Measurements from ENCODE around the gene CXCL13. TPM values are rescaled to one million over a fixed set of nuclear protein-coding genes. Genes with fewer than 3 reads are reported as not detected.

Gene CXCL13
- total RNA-seq, 2 experiments from 2014 or later: 0.44 to 0.62 TPM

- H3K4me1 Mint-ChIP-seq (ENCODE audit: low read depth): peaks cover 42% of the 10 kb centered on the region
Measured at GRCh38 chr4:77582711-77583110, 22.9 kb upstream of the CXCL13 start.

GRCh38 chr4:77586951-77587383, 18.7 kb upstream of the CXCL13 start:
- H3K27me3 Mint-ChIP-seq (ENCODE audit: low read depth): peaks cover 15% of the 10 kb centered on the region
- H3K9me3 Mint-ChIP-seq: no peaks in the 10 kb centered on the region
- CTCF ChIA-PET: interaction anchor here (1.2 to 1.8 kb wide), 6 partner anchors 10 to 120 kb away, joined by 3 to 9 read pairs (median 4); no protein-coding TSS in a partner anchor
- DNase-seq: peak; percentile 87
- no peaks in the 10 kb centered on the region for H3K36me3 Mint-ChIP-seq (ENCODE audit: low read depth)
- intact Hi-C loops (cut with micrococcal nuclease): loop anchor here (1.0 to 10.0 kb wide), 14 partner anchors 8 to 1530 kb away; partner anchors contain the start of genes BMP2K, CCNG2 and MRPL1
- peaks cover 49% of the 10 kb centered on the region for H3K4me1 Mint-ChIP-seq (ENCODE audit: low read depth)
- H3K4me3 Mint-ChIP-seq: peak overlapping the region; percentile 17
- H3K27ac Mint-ChIP-seq: peak overlapping the region; percentile 80

More at GRCh38 chr4:77582711-77583110, 22.9 kb upstream of the CXCL13 start:
- no peak for DNase-seq
- H3K9me3 Mint-ChIP-seq: no peaks in the 10 kb centered on the region
- intact Hi-C loops (cut with micrococcal nuclease): loop anchor here (10.0 kb wide), 1 partner anchor 962 kb away; no protein-coding TSS in a partner anchor
- peak overlapping the region; percentile 13 for H3K27ac Mint-ChIP-seq
- peaks cover 28% of the 10 kb centered on the region for H3K27me3 Mint-ChIP-seq (ENCODE audit: low read depth)
- H3K36me3 Mint-ChIP-seq (ENCODE audit: low read depth): no peaks in the 10 kb centered on the region
- CTCF ChIA-PET: interaction anchor here (1.3 kb wide), 1 partner anchor 13 kb away, joined by 4 read pairs; no protein-coding TSS in a partner anchor
- no peak overlapping the region for H3K4me3 Mint-ChIP-seq

- Mint-ChIP-seq H3K27me3 (ENCODE audit: low read depth) (peaks cover 2% of the 10 kb centered on the region), H3K27ac (no peak overlapping the region), H3K4me3 (no peak overlapping the region), H3K4me1 (ENCODE audit: low read depth) (peaks cover 71% of the 10 kb centered on the region), H3K9me3 (no peaks in the 10 kb centered on the region), H3K36me3 (ENCODE audit: low read depth) (no peaks in the 10 kb centered on the region)
- intact Hi-C loops (cut with micrococcal nuclease): no loop called here
- CTCF ChIA-PET: interaction anchor here (1.4 kb wide), 1 partner anchor 11 kb away, joined by 4 read pairs; no protein-coding TSS in a partner anchor
- DNase-seq: no peak
Measured at GRCh38 chr4:77590482-77590881, 15.1 kb upstream of the CXCL13 start.

GRCh38 chr4:77591532-77591931, 14.1 kb upstream of the CXCL13 start:
- Mint-ChIP-seq H3K9me3 (no peaks in the 10 kb centered on the region), H3K27me3 (ENCODE audit: low read depth) (peaks cover 6% of the 10 kb centered on the region), H3K4me1 (ENCODE audit: low read depth) (peaks cover 71% of the 10 kb centered on the region), H3K36me3 (ENCODE audit: low read depth) (no peaks in the 10 kb centered on the region), H3K4me3 (no peak overlapping the region), H3K27ac (peak overlapping the region; percentile 74)
- no peak for DNase-seq
- intact Hi-C loops (cut with micrococcal nuclease): no loop called here
- CTCF ChIA-PET: interaction anchor here (1.4 to 3.4 kb wide), 2 partner anchors 10 to 11 kb away, joined by 4 to 18 read pairs; no protein-coding TSS in a partner anchor

- Mint-ChIP-seq H3K4me1 (ENCODE audit: low read depth) (peaks cover 56% of the 10 kb centered on the region), H3K4me3 (no peak overlapping the region), H3K27ac (peak overlapping the region; percentile 75), H3K36me3 (ENCODE audit: low read depth) (no peaks in the 10 kb centered on the region), H3K9me3 (no peaks in the 10 kb centered on the region), H3K27me3 (ENCODE audit: low read depth) (peaks cover 8% of the 10 kb centered on the region)
- DNase-seq: no peak
- intact Hi-C loops (cut with micrococcal nuclease): loop anchor here (1.0 kb wide), 1 partner anchor 12 kb away; no protein-coding TSS in a partner anchor
- CTCF ChIA-PET: interaction anchor here (0.8 to 3.4 kb wide), 8 partner anchors 9 to 240 kb away, joined by 3 to 18 read pairs (median 3); no protein-coding TSS in a partner anchor
Measured at GRCh38 chr4:77593101-77593500, 12.5 kb upstream of the CXCL13 start.

- intact Hi-C loops (cut with micrococcal nuclease): loop anchor here (1.0 to 2.0 kb wide), 2 partner anchors 13 to 269 kb away; partner anchors contain the start of gene MRPL1
- CTCF ChIA-PET: interaction anchor here (0.7 to 3.4 kb wide), 9 partner anchors 9 to 210 kb away, joined by 3 to 18 read pairs (median 5); no protein-coding TSS in a partner anchor
- H3K27me3 Mint-ChIP-seq (ENCODE audit: low read depth): peaks cover 10% of the 10 kb centered on the region
- H3K9me3 Mint-ChIP-seq: no peaks in the 10 kb centered on the region
- DNase-seq: no peak
- no peak overlapping the region for H3K4me3 Mint-ChIP-seq
- H3K4me1 Mint-ChIP-seq (ENCODE audit: low read depth): peaks cover 49% of the 10 kb centered on the region
- H3K36me3 Mint-ChIP-seq (ENCODE audit: low read depth): no peaks in the 10 kb centered on the region
- peak overlapping the region; percentile 75 for H3K27ac Mint-ChIP-seq
Measured at GRCh38 chr4:77593993-77594392, 11.6 kb upstream of the CXCL13 start.

GRCh38 chr4:77595364-77595973, 10.2 kb upstream of the CXCL13 start:
- peaks cover 44% of the 10 kb centered on the region for H3K4me1 Mint-ChIP-seq (ENCODE audit: low read depth)
- no peak for DNase-seq
- CTCF ChIA-PET: interaction anchor here (0.6 to 13.2 kb wide), 6 partner anchors 9 to 127 kb away, joined by 4 to 253 read pairs (median 4); no protein-coding TSS in a partner anchor
- H3K27me3 Mint-ChIP-seq (ENCODE audit: low read depth): peaks cover 13% of the 10 kb centered on the region
- no peak overlapping the region for H3K4me3 Mint-ChIP-seq
- no peaks in the 10 kb centered on the region for H3K9me3 Mint-ChIP-seq
- intact Hi-C loops (cut with micrococcal nuclease): loop anchor here (1.0 to 2.0 kb wide), 3 partner anchors 8 to 267 kb away; partner anchors contain the start of gene MRPL1
- H3K36me3 Mint-ChIP-seq (ENCODE audit: low read depth): no peaks in the 10 kb centered on the region
- peak overlapping the region; percentile 82 for H3K27ac Mint-ChIP-seq

GRCh38 chr4:77599378-77599777, 6.2 kb upstream of the CXCL13 start:
- Mint-ChIP-seq H3K27me3 (ENCODE audit: low read depth) (peaks cover 13% of the 10 kb centered on the region), H3K4me3 (no peak overlapping the region), H3K36me3 (ENCODE audit: low read depth) (no peaks in the 10 kb centered on the region), H3K4me1 (ENCODE audit: low read depth) (peaks cover 25% of the 10 kb centered on the region), H3K9me3 (no peaks in the 10 kb centered on the region), H3K27ac (no peak overlapping the region)
- DNase-seq: peak; percentile 27
- CTCF ChIA-PET: interaction anchor here (1.0 to 13.2 kb wide), 17 partner anchors 11 to 233 kb away, joined by 3 to 253 read pairs (median 5); no protein-coding TSS in a partner anchor
- intact Hi-C loops (cut with micrococcal nuclease): no loop called here

GRCh38 chr4:77600521-77601451, 4.8 kb upstream of the CXCL13 start:
- Mint-ChIP-seq H3K36me3 (ENCODE audit: low read depth) (no peaks in the 10 kb centered on the region), H3K4me3 (no peak overlapping the region)
- CTCF ChIA-PET: interaction anchor here (0.5 to 13.2 kb wide), 57 partner anchors 7 to 350 kb away, joined by 3 to 253 read pairs (median 4); no protein-coding TSS in a partner anchor

GRCh38 chr4:77601614-77602187, 3.9 kb upstream of the CXCL13 start:
- no peak for DNase-seq
- CTCF ChIA-PET: interaction anchor here (0.7 to 13.2 kb wide), 42 partner anchors 8 to 243 kb away, joined by 3 to 253 read pairs (median 5); no protein-coding TSS in a partner anchor
- H3K27me3 Mint-ChIP-seq (ENCODE audit: low read depth): peaks cover 10% of the 10 kb centered on the region
- H3K9me3 Mint-ChIP-seq: no peaks in the 10 kb centered on the region
- peaks cover 9% of the 10 kb centered on the region for H3K4me1 Mint-ChIP-seq (ENCODE audit: low read depth)
- H3K4me3 Mint-ChIP-seq: no peak overlapping the region
- no peaks in the 10 kb centered on the region for H3K36me3 Mint-ChIP-seq (ENCODE audit: low read depth)
- intact Hi-C loops (cut with micrococcal nuclease): loop anchor here (1.0 to 2.0 kb wide), 6 partner anchors 17 to 361 kb away; no protein-coding TSS in a partner anchor
- no peak overlapping the region for H3K27ac Mint-ChIP-seq

More at GRCh38 chr4:77600521-77601451, 4.8 kb upstream of the CXCL13 start:
- Mint-ChIP-seq H3K27ac (no peak overlapping the region), H3K4me1 (ENCODE audit: low read depth) (peaks cover 13% of the 10 kb centered on the region), H3K9me3 (no peaks in the 10 kb centered on the region), H3K27me3 (ENCODE audit: low read depth) (peaks cover 11% of the 10 kb centered on the region)
- intact Hi-C loops (cut with micrococcal nuclease): loop anchor here (1.0 to 2.0 kb wide), 6 partner anchors 18 to 360 kb away; no protein-coding TSS in a partner anchor
- DNase-seq: peak; percentile 59

GRCh38 chr4:77613267-77613666, 7.6 kb downstream of the CXCL13 start:
- Mint-ChIP-seq H3K9me3 (no peaks in the 10 kb centered on the region), H3K27me3 (ENCODE audit: low read depth) (peaks cover 14% of the 10 kb centered on the region), H3K27ac (no peak overlapping the region), H3K4me1 (ENCODE audit: low read depth) (no peaks in the 10 kb centered on the region), H3K36me3 (ENCODE audit: low read depth) (no peaks in the 10 kb centered on the region), H3K4me3 (no peak overlapping the region)
- CTCF ChIA-PET: interaction anchor here (1.5 kb wide), 1 partner anchor 12 kb away, joined by 7 read pairs; no protein-coding TSS in a partner anchor
- intact Hi-C loops (cut with micrococcal nuclease): no loop called here
- DNase-seq: no peak
